SK-N-SH (cell line): Measurements from ENCODE around the gene TBL3. TPM values are rescaled to one million over a fixed set of nuclear protein-coding genes. Genes with fewer than 3 reads are reported as not detected.

Experiments
- CTCF ChIA-PET: fragments of 300-600, 350-600 bp; formaldehyde crosslinking; extraction: SDS; loops from one replicate; lab custom pipeline; 2021; lab: Yijun Ruan, JAX
- POLR2A ChIA-PET: fragments of 350-600 bp; sonication (Branson Sonifier 250); formaldehyde crosslinking; extraction: SDS; loops from one replicate; lab custom pipeline; 2020; ENCODE audit warnings: antibody characterized with exemption, inconsistent platforms; lab: Yijun Ruan, JAX
- DNase-seq: peaks from one replicate; pipeline ENCODE4 v3.0.0; 2012
- H2AFZ ChIP-seq: fragments of 200-600 bp; sonication (generic); 2 replicates; pipeline ENCODE4 v1.8.1; 2016; ENCODE audit warnings: antibody characterized with exemption, mild to moderate bottlenecking, low read depth
- H3F3A ChIP-seq: fragments of 200-600 bp; sonication (generic); replicated peaks from 2 replicates; pipeline ENCODE3; 2016; ENCODE audit warnings: antibody characterized with exemption, mild to moderate bottlenecking; ENCODE audit not compliant: insufficient read depth
- H3K27ac ChIP-seq, 2 experiments: fragments of 200-500 bp in 1 of 2; fragments of 200-600 bp in 1 of 2; sonication (Bioruptor generic) in 1 of 2; sonication (generic), shearing (Covaris generic) in 1 of 2; 2 replicates each; pipeline versions ENCODE4 v1.5.1 to v1.6.1; 2014 to 2016; ENCODE audit warnings: low read depth in 2 of 2, inconsistent platforms in 1 of 2, low read length in 1 of 2, mild to moderate bottlenecking in 1 of 2, mixed read lengths in 1 of 2
- H3K27me3 ChIP-seq: fragments of 200-600 bp; sonication (generic), shearing (Covaris generic); 2 replicates; pipeline ENCODE4 v1.6.1; 2016; ENCODE audit warnings: mixed run types; ENCODE audit not compliant: insufficient read depth
- H3K36me3 ChIP-seq, 2 experiments: fragments of 200-500 bp in 1 of 2; fragments of 200-600 bp in 1 of 2; sonication (Bioruptor generic) in 1 of 2; sonication (generic) in 1 of 2; replicated peaks in 1 of 2; 2 replicates each; pipeline versions ENCODE3 to v1.5.1; 2014 to 2016; ENCODE audit warnings: low read length in 1 of 2, mild to moderate bottlenecking in 1 of 2; ENCODE audit not compliant: insufficient read depth in 2 of 2, control insufficient read depth in 1 of 2
- H3K4me1 ChIP-seq, 2 experiments: fragments of 200-500 bp in 1 of 2; fragments of 200-600 bp in 1 of 2; sonication (Bioruptor generic) in 1 of 2; sonication (generic), shearing (Covaris generic) in 1 of 2; 2 replicates each; pipeline versions ENCODE4 v1.5.1 to v1.6.1; 2014 to 2016; ENCODE audit warnings: low read depth in 1 of 2, low read length in 1 of 2, mixed run types in 1 of 2; ENCODE audit not compliant: insufficient read depth in 2 of 2, control insufficient read depth in 1 of 2
- H3K4me2 ChIP-seq: fragments of 200-600 bp; sonication (generic), shearing (Covaris generic); 2 replicates; pipeline ENCODE4 v1.6.1; 2017; ENCODE audit warnings: mixed run types
- H3K4me3 ChIP-seq, 2 experiments: fragments of 200-500 bp in 1 of 2; fragments of 200-600 bp in 1 of 2; sonication (Bioruptor generic) in 1 of 2; sonication (generic), shearing (Covaris generic) in 1 of 2; 2 replicates each; pipeline versions ENCODE4 v1.5.1 to v1.8.1; 2014 to 2016; ENCODE audit warnings: low read depth in 2 of 2, inconsistent platforms in 1 of 2, low read length in 1 of 2, mild to moderate bottlenecking in 1 of 2, mixed read lengths in 1 of 2, moderate library complexity in 1 of 2
- H3K79me2 ChIP-seq: fragments of 200-600 bp; sonication (generic); 2 replicates; pipeline ENCODE4 v1.8.1; 2017; ENCODE audit warnings: mild to moderate bottlenecking; ENCODE audit not compliant: insufficient read depth
- H3K9ac ChIP-seq: fragments of 200-600 bp; sonication (generic); 2 replicates; pipeline ENCODE4 v1.6.1; 2017; ENCODE audit warnings: mixed run types
- H3K9me2 ChIP-seq: fragments of 200-600 bp; sonication (generic); 2 replicates; pipeline ENCODE4 v1.6.1; 2017; ENCODE audit warnings: mixed run types
- H3K9me3 ChIP-seq: fragments of 200-600 bp; sonication (generic); 2 replicates; pipeline ENCODE4 v1.6.1; 2017; ENCODE audit warnings: mixed run types, mild to moderate bottlenecking, moderate library complexity
- H4K20me1 ChIP-seq: fragments of 200-600 bp; sonication (generic); 2 replicates; pipeline ENCODE4 v1.6.1; 2017; ENCODE audit warnings: mild to moderate bottlenecking, mixed run types; ENCODE audit not compliant: insufficient read depth
- CHD2 ChIP-seq: fragments of 150-350 bp; IDR thresholded peaks from 2 replicates; pipeline ENCODE4 v1.6.1; 2018; ENCODE audit warnings: low read length; ENCODE audit not compliant: partially characterized antibody
- ELF1 ChIP-seq: IDR thresholded peaks from 2 replicates; pipeline ENCODE4 v1.4.0; 2012
- EP300 ChIP-seq, 2 experiments: IDR thresholded peaks; 2 replicates each; pipeline versions ENCODE4 v1.4.0 to v1.6.1; 2012; ENCODE audit warnings: borderline replicate concordance in 1 of 2, low read depth in 1 of 2, low read length in 1 of 2
- GABPA ChIP-seq: IDR thresholded peaks from 2 replicates; pipeline ENCODE4 v1.4.0; 2012; ENCODE audit warnings: low read depth, mild to moderate bottlenecking
- JUND ChIP-seq: IDR thresholded peaks from 2 replicates; pipeline ENCODE4 v1.4.0; 2012
- POLR2AphosphoS5 ChIP-seq: IDR thresholded peaks from 2 replicates; pipeline ENCODE4 v1.6.1; 2012; ENCODE audit warnings: low read depth, low read length
- RAD21 ChIP-seq: IDR thresholded peaks from 2 replicates; pipeline ENCODE4 v1.6.1; 2012; ENCODE audit warnings: mild to moderate bottlenecking, low read length
- RCOR1 ChIP-seq: fragments of 150-350 bp; IDR thresholded peaks from 2 replicates; pipeline ENCODE4 v1.6.1; 2017; ENCODE audit warnings: antibody characterized with exemption, low read length
- REST ChIP-seq: IDR thresholded peaks from 2 replicates; pipeline ENCODE4 v1.6.1; 2012; ENCODE audit warnings: mild to moderate bottlenecking, low read depth, low read length, moderate library complexity
- RFX5 ChIP-seq: IDR thresholded peaks from 2 replicates; pipeline ENCODE4 v1.6.1; 2012; ENCODE audit warnings: mild to moderate bottlenecking, improper control_type of control experiment, low read length
- RXRA ChIP-seq: IDR thresholded peaks from 2 replicates; pipeline ENCODE4 v1.4.0; 2012; ENCODE audit warnings: low read depth, mild to moderate bottlenecking, borderline replicate concordance
- TAF1 ChIP-seq: IDR thresholded peaks from 2 replicates; pipeline ENCODE4 v1.6.1; 2012; ENCODE audit warnings: low read depth, mild to moderate bottlenecking, low read length, moderate library complexity, borderline replicate concordance
- TCF12 ChIP-seq: IDR thresholded peaks from 2 replicates; pipeline ENCODE4 v1.4.0; 2012
- USF1 ChIP-seq: IDR thresholded peaks from 2 replicates; pipeline ENCODE4 v1.4.0; 2012; ENCODE audit warnings: low read depth, borderline replicate concordance
- WGBS: methylation state at CpG from one replicate; pipeline ENCODE4 v1.1.6; 2017; ENCODE audit warnings: low lambda C conversion rate; 5-methylcytosine and 5-hydroxymethylcytosine counted together
- polyA plus RNA-seq, 3 experiments: library from polyadenylated mRNA; depleted of rRNA; stranded (reverse); fragments of >200 nt; gene quantifications; 2 replicates each; pipeline ENCODE4 v1.2.3, GENCODE V29; 2012
- TF ChIP-seq, protein P1 (sequence below): IDR thresholded peaks from 2 replicates; pipeline ENCODE4 v1.4.0; 2012; ENCODE audit warnings: low read depth, borderline replicate concordance
- TF ChIP-seq, protein P2 (sequence below): fragments of 200-600 bp; sonication (generic); IDR thresholded peaks from 2 replicates; pipeline ENCODE4 v1.6.1; 2017; ENCODE audit warnings: antibody characterized with exemption, mild to moderate bottlenecking, moderate library complexity
- TF ChIP-seq, protein P3 (sequence below): IDR thresholded peaks from 2 replicates; pipeline ENCODE4; 2012

The TBL3 gene
- polyA plus RNA-seq, 1 of the 3 experiments (the other 2 are of a cell fraction): 37.1 TPM

DNA sequence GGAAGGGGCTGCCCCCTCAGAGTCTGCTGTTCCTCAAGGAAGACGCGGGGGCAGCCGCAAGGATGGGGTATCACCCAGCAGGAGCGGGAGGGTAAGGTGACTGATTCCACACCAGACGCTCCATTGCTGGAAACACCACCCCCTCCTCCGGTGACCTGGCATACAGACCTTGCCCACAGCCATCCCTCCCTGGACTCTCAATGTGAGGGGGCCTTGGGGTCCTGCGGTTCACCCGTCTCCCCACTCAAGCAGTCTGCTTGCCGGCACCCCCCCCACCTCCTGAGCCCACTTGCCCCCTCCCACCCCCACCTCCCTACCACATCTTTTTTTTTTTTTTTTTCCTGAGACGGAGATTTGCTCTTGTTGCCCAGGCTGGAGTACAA is 41.5 kb upstream of the TBL3 start:
- Histone ChIP-seq H4K20me1 (no peaks in the 10 kb centered on the region), H3F3A (no peaks in the 10 kb centered on the region)
- POLR2A ChIA-PET: no interaction called here

More for the DNA sequence above, 41.5 kb upstream of the TBL3 start:
- Histone ChIP-seq H3K9me2 (no peaks in the 10 kb centered on the region), H3K4me2 (no peak overlapping the region), H3K27ac (no peak overlapping the region), H3K4me3 (no peak overlapping the region), H3K36me3 (no peaks in the 10 kb centered on the region), H3K9me3 (no peaks in the 10 kb centered on the region), H3K27me3 (no peaks in the 10 kb centered on the region), H3K79me2 (no peaks in the 10 kb centered on the region), H3K9ac (no peak overlapping the region), H2AFZ (no peak overlapping the region), H3K4me1 (peaks cover 0 to 17% of the 10 kb centered on the region in 2 experiments; a peak in 1 of 4 replicates)
- no peak for DNase-seq
- 66% methylated on average over 4 of the region's 10 CpGs for WGBS
- CTCF ChIA-PET: interaction anchor here (0.6 to 5.2 kb wide), 28 partner anchors 9 to 838 kb away, joined by 3 to 137 read pairs (median 7); partner anchors contain the start of genes HS3ST6, MEIOB, MSRB1 and NDUFB10
- TF ChIP-seq RFX5 (no peak), TCF12 (no peak), REST (no peak), CHD2 (no peak), ELF1 (no peak), RXRA (no peak), RCOR1 (no peak), USF1 (no peak), RAD21 (no peak), GABPA (no peak), POLR2AphosphoS5 (no peak), EP300 (IDR thresholded peaks at IDR 0.05; ENCODE audit: borderline replicate concordance in 1 of 2, low read depth in 1 of 2, low read length in 1 of 2) (no peak), TAF1 (no peak), JUND (no peak)
- TF ChIP-seq, protein P1, sequence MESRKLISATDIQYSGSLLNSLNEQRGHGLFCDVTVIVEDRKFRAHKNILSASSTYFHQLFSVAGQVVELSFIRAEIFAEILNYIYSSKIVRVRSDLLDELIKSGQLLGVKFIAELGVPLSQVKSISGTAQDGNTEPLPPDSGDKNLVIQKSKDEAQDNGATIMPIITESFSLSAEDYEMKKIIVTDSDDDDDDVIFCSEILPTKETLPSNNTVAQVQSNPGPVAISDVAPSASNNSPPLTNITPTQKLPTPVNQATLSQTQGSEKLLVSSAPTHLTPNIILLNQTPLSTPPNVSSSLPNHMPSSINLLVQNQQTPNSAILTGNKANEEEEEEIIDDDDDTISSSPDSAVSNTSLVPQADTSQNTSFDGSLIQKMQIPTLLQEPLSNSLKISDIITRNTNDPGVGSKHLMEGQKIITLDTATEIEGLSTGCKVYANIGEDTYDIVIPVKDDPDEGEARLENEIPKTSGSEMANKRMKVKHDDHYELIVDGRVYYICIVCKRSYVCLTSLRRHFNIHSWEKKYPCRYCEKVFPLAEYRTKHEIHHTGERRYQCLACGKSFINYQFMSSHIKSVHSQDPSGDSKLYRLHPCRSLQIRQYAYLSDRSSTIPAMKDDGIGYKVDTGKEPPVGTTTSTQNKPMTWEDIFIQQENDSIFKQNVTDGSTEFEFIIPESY: no peak
- TF ChIP-seq, protein P2, sequence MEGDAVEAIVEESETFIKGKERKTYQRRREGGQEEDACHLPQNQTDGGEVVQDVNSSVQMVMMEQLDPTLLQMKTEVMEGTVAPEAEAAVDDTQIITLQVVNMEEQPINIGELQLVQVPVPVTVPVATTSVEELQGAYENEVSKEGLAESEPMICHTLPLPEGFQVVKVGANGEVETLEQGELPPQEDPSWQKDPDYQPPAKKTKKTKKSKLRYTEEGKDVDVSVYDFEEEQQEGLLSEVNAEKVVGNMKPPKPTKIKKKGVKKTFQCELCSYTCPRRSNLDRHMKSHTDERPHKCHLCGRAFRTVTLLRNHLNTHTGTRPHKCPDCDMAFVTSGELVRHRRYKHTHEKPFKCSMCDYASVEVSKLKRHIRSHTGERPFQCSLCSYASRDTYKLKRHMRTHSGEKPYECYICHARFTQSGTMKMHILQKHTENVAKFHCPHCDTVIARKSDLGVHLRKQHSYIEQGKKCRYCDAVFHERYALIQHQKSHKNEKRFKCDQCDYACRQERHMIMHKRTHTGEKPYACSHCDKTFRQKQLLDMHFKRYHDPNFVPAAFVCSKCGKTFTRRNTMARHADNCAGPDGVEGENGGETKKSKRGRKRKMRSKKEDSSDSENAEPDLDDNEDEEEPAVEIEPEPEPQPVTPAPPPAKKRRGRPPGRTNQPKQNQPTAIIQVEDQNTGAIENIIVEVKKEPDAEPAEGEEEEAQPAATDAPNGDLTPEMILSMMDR: no peak
- TF ChIP-seq, protein P3, sequence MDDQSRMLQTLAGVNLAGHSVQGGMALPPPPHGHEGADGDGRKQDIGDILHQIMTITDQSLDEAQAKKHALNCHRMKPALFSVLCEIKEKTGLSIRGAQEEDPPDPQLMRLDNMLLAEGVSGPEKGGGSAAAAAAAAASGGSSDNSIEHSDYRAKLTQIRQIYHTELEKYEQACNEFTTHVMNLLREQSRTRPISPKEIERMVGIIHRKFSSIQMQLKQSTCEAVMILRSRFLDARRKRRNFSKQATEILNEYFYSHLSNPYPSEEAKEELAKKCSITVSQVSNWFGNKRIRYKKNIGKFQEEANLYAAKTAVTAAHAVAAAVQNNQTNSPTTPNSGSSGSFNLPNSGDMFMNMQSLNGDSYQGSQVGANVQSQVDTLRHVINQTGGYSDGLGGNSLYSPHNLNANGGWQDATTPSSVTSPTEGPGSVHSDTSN: no peak
